ENCODE results near the gene TGIF2LX.
"Not testable (repeated sequence)": the region's sequence is repeated elsewhere in the genome, so short reads cannot be mapped to it uniquely, and the experiment has no call there.

Gene TGIF2LX

DNA sequence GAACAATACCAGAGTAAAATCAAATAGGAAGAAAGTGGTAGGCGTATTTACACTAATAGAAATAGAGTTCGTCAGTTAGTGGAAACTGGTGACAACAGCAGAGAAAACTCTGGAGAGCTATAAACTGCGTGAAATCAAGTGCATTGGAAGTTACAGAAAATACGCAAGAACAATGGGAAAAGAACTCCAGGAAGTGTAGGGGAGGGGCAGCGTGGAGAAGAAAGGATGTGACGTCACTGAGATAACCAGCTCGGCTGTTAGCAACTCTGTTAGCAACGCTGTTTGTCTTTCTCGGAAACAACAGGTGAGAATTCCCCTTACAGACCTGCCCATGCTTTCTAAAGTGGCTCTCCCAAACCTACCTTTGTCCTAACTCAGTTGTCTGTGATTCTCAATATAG lies at the start of gene TGIF2LX:
Gene TGIF2LX, plus strand, starts transcription at position 244 of the 400 bp plus-strand sequence. CDS start 178 bp downstream, outside the sequence.
- not testable (repeated sequence) for DNase-seq (ENCODE audit: low read depth in 2 of 2)

DNA sequence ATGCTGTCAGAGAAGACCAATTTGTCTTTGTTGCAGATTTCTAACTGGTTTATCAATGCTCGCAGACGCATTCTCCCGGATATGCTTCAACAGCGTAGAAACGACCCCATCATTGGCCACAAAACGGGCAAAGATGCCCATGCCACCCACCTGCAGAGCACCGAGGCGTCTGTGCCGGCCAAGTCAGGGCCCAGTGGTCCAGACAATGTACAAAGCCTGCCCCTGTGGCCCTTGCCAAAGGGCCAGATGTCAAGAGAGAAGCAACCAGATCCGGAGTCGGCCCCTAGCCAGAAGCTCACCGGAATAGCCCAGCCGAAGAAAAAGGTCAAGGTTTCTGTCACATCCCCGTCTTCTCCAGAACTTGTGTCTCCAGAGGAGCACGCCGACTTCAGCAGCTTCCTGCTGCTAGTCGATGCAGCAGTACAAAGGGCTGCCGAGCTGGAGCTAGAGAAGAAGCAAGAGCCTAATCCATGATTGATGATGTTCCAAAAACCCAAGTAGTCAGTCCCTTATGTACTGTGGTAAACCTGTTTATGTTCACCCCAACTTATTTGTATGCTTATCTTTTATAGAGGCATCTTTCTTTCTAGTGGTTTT lies 728 bp downstream of the TGIF2LX start:
- not testable (repeated sequence) for DNase-seq (ENCODE audit: low read depth in 2 of 2)

DNA sequence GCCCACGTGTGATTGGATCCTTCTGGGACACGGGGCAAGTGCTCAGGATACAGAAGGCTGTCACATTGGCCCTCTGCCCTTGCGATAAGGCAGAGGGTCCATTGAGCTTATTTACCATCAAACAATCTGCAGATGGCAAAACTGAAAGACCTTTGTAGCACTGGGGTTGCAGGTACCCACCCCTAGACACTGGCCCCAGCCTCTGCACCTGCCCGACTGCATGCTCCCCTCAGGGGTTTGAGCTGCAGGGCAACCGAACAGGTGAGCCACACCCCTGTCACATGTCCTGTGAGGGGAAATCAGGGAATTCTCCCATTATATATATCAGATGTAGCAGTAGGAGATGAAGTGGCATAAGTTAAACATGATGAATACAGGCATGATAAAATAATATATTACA lies 21.4 kb downstream of the TGIF2LX start:
- DNase-seq (ENCODE audit: low read depth in 2 of 2), result not testable (repeated sequence)

DNA sequence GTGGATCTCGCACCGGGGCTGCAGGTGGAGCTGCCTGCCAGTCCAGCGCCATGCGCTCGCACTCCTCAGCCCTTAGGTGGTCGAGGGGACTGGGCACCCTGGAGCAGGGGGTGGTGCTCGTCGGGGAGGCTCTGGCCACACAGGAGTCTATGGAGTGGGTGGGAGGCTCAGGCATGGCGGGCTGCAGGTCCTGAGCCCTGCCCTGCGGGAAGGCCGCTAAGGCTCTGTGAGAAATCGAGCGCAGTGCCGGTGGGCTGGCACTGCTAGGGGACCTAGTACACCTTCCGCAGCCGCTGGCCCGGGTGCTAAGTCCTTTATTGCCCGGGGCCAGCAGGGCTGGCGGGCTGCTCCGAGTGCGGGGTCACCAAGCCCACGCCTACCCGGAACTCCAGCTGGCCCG lies 43.9 kb downstream of the TGIF2LX start:
- DNase-seq (ENCODE audit: low read depth in 2 of 2), result not testable (repeated sequence)

All from fibroblast of skin of left quadriceps (primary cell).